NCI-H526 (cell line): ENCODE measurements around the gene MSRB3.

ENCODE experiments used
- DNase-seq, 2 experiments: peaks; one replicate each; lab custom pipeline; 2025; lab: John Stamatoyannopoulos, UW

Gene MSRB3

GRCh38 chr12:65499167-65499566 lies 220.7 kb downstream of the MSRB3 start:
- no peak for DNase-seq

GRCh38 chr12:65500091-65500900 lies 221.8 kb downstream of the MSRB3 start:
- no peak for DNase-seq

GRCh38 chr12:65501093-65501621 lies 222.7 kb downstream of the MSRB3 start:
- DNase-seq, result no peak

GRCh38 chr12:65501935-65502334 lies 223.5 kb downstream of the MSRB3 start:
- no peak for DNase-seq

GRCh38 chr12:65504417-65504816 lies 225.9 kb downstream of the MSRB3 start:
- no peak for DNase-seq

GRCh38 chr12:65505386-65506121 lies 227.1 kb downstream of the MSRB3 start:
- DNase-seq, result no peak

GRCh38 chr12:65508276-65509035 lies 230.0 kb downstream of the MSRB3 start:
- no peak for DNase-seq

GRCh38 chr12:65510007-65510406 lies 231.5 kb downstream of the MSRB3 start:
- no peak for DNase-seq

- no peak for DNase-seq
Observed at GRCh38 chr12:65510584-65511050, 232.1 kb downstream of the MSRB3 start.

GRCh38 chr12:65511134-65511834 lies 232.8 kb downstream of the MSRB3 start:
- no peak for DNase-seq

- no peak for DNase-seq
Observed at GRCh38 chr12:65511912-65512311, 233.4 kb downstream of the MSRB3 start.
